HG03565 (cell line): ENCODE measurements around the gene ITGB4.

ENCODE experiments used
- ATAC-seq: cut with Tn5 transposase; IDR thresholded peaks from one replicate; pipeline ENCODE4 v1.9.1; 2021; ENCODE audit warnings: mild to moderate bottlenecking, moderate library complexity; ENCODE audit not compliant: unreplicated experiment

Gene ITGB4

GRCh38 chr17:75731086-75731715 is 9.9 kb downstream of the ITGB4 start:
- ATAC-seq, result no peak

GRCh38 chr17:75731716-75732498 is 10.6 kb downstream of the ITGB4 start:
- ATAC-seq, result no peak

- no peak for ATAC-seq
Measured at GRCh38 chr17:75733471-75733870, 12.2 kb downstream of the ITGB4 start.

GRCh38 chr17:75734674-75735294 is 13.5 kb downstream of the ITGB4 start:
- no peak for ATAC-seq

- ATAC-seq, result no peak
Measured at GRCh38 chr17:75736173-75736835, 15.0 kb downstream of the ITGB4 start.

- ATAC-seq, result no peak
Measured at GRCh38 chr17:75737133-75737962, 16.1 kb downstream of the ITGB4 start.

GRCh38 chr17:75738218-75738802 is 17.1 kb downstream of the ITGB4 start:
- ATAC-seq, result no peak

- no peak for ATAC-seq
Measured at GRCh38 chr17:75739174-75739573, 17.9 kb downstream of the ITGB4 start.

GRCh38 chr17:75739801-75740200 is 18.5 kb downstream of the ITGB4 start:
- ATAC-seq, result no peak

- no peak for ATAC-seq
Measured at GRCh38 chr17:75740215-75740614, 19.0 kb downstream of the ITGB4 start.

GRCh38 chr17:75740631-75741077 is 19.4 kb downstream of the ITGB4 start:
- no peak for ATAC-seq

- no peak for ATAC-seq
Measured at GRCh38 chr17:75742337-75742736, 21.1 kb downstream of the ITGB4 start.

GRCh38 chr17:75743625-75744206 is 22.5 kb downstream of the ITGB4 start:
- ATAC-seq, result no peak

GRCh38 chr17:75748706-75749105 is 27.4 kb downstream of the ITGB4 start:
- ATAC-seq, result no peak

GRCh38 chr17:75749545-75750389 is 28.5 kb downstream of the ITGB4 start:
- ATAC-seq, result no peak

- no peak for ATAC-seq
Measured at GRCh38 chr17:75750661-75751423, 29.6 kb downstream of the ITGB4 start.

- no peak for ATAC-seq
Measured at GRCh38 chr17:75751676-75752404, 30.6 kb downstream of the ITGB4 start.

- no peak for ATAC-seq
Measured at GRCh38 chr17:75752405-75752709, 31.1 kb downstream of the ITGB4 start.
